GM18867 (cell line): ENCODE data around the gene DLGAP1.
"Not testable (repeated sequence)": the region's sequence is repeated elsewhere in the genome, so short reads cannot be mapped to it uniquely, and the experiment has no call there.

Experiments used
- ATAC-seq: cut with Tn5 transposase; IDR thresholded peaks from one replicate; pipeline ENCODE4 v1.9.1; 2021; ENCODE audit warnings: mild to moderate bottlenecking, moderate library complexity; ENCODE audit not compliant: unreplicated experiment

The DLGAP1 gene

DNA sequence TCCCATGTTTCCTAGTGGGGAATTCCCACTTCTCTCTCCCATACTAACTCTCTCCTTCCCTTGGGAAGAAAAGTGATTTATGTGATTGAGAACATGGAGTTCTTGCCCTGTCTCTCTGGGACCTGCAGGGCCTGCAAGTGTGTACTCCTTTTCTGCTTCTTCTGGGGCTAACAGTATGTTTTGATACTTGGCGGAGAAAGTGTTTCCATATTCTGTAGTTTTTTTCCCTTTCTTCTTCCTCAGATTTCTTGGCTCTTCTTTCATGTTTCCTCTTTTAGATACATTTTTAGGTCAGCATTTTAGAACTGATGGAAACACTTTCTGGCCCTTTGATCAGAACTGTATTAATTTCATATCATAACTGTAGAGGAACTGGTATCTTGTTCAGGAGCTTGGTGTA, 352.2 kb downstream of the DLGAP1 start:
- ATAC-seq: no peak

DNA sequence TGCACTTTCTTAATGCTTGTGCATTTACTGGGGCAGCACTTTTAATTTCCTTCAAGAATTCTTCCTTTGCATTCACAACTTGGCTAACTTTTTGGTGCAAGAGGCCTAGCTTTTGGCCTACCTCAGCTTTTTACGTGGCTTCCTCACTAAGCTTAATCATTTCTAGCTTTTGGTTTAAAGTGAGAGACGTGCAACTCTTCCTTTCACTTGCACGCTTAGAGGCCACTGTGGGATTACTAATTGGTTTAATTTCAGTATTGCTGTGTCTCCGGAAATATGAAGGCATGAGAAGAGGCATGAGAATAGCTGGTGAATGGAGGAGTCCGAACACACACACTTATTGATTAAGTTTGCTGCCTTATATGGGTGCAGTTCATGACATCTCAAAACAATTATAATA, 354.1 kb downstream of the DLGAP1 start:
- ATAC-seq: peak; percentile 87

DNA sequence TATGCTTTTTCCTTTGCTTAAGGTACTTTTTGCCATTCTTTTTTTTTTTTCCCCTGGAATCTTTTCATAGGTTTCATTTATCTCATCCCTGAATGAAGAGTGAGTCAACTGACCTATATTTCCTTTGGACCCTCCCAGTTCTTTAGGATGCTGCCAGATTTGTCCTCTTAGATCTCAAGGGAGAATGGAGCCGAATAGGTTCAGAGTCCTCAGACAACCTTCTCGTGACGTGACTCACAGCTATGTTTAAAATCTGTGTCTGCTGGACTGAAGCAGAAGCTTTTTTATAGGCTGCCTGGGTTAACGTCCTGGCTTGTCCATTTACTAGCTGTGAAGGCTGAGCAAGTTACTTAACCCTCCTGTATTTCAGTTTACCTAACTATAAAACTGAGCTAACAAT, 358.6 kb downstream of the DLGAP1 start:
- no peak for ATAC-seq

DNA sequence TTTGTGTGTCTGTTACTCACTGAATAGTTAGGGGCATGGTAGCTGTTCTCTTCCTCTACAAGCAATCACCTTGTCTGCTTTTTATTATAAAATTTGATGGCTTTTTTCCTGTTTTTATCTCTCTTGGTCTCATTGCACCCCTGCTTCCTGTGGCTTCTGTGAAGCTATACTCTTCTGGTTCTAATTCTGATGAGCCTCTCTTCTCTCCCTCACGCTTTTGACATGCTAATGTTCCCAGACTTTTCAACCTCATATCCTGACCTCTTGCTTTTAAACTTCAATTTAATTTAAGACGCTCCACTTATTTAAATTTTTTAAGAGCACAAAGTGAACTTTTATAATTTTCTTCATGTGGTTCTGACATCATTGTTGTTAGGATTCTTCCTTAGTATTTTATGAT, 361.4 kb downstream of the DLGAP1 start:
- no peak for ATAC-seq

DNA sequence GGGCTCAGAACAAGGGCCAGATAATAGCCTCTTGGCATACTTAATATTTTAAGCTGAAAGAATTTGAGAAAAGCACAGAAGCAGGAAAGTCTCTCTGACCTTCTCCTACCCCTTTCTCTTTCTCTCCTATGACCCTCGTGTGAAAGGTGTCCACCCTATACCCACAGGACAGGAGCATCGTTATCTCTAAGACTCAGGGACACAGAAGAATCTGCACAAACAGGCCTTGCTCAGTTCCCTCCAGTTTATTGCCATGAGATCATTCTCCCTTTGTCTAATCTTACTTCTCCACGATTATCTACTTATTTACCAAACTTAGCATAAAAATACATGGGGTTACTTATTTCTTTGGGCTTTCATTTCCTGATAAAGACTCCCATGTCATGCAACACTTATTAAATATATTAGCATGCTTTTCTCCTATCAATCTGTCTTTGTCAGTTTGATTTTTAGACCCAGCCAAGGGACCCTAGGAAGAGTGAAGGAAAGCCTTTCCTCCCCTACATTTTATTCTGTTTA, 370.7 kb downstream of the DLGAP1 start:
- no peak for ATAC-seq

DNA sequence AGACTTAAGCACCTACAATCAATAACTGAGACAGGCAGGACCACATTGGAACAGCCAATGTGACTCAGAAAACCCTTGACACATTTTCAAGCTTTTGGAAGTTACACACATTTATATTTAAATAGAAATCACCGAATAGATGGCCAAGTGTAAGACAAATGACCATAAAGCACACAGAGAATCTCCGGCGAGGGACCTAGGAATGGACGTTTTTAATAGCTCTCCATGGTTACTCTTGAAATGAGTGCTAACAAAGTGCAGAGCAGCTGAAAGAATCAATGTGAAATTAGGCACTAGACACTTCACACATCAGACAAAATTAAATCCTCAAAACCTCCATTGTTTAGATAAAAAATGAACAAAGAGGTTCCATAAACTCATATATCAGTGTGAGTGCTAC, 376.9 kb downstream of the DLGAP1 start:
- ATAC-seq: no peak

DNA sequence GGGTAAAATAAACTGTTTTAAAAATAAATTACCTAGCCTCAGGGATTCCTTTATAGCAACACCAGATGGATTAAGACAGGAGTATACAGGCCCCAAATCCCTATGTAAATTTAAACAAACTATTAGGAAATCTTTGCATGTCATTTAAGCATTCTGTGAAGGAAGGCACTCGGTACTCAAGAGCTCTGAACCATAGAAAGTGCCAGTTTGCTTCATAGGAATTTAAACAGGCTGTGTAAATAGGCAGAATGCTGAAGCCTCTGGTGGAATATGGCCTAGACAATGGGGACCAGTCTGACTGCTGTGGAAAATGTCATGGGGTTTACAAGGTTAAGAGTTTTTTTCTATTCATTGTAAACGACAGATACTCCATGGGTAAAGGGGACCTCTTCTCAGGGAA, 377.4 kb downstream of the DLGAP1 start:
- no peak for ATAC-seq

DNA sequence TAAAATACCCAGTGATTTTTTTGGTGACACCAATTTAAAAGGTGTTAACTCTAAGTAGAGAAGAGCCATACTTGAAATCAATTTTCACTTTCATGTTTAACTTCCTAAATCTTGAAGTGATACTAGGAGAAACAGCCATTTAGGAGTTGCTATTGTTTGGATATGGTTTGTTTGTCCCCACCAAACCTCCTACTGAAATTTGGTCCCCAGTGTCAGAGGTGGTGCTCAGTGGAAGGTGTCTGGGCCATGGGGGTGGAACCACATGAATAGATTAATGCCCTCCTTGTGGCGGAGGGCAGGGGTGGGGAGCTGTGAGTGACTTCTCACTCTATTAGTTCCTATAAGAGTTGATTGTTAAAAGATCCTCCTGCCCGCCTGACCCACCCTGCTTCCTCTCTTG, 377.9 kb downstream of the DLGAP1 start:
- ATAC-seq: no peak

DNA sequence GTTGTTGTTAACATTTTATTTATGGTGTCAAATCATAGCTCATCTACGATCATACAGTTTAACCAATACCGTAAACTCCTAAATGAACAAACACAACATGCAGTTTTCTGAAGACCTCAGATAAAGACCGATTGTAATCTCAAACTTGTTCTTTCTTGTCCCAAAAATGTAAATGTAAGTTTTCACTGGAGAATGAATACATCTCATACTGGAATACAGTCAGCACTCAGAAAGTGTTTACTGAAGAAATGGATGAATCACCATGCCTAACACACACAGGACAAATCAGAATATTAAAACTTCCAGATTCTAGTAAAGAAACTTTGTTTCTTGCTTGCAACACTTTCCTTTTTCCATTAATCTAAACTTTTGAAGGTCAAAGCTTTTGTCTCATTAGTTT, 380.5 kb downstream of the DLGAP1 start:
- ATAC-seq: no peak

DNA sequence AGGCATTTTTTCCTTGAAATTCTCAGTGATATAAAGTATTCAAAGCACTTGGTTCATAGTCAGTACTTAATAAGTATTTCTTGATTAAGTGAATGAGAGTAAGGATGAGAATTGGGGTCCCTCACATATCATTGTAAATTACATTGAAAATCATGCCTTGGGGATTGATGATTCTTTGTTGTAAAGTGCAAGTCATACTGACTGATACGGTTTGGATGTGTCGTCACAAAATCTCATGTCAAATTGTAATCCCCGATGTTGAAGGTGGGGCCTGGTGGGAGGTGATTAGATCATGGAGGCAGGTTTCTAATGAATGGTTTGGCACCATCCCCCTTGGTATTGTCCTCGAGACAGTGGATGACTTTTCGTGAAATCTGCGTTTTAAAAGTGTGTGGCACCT, 385.9 kb downstream of the DLGAP1 start:
- ATAC-seq: no peak

DNA sequence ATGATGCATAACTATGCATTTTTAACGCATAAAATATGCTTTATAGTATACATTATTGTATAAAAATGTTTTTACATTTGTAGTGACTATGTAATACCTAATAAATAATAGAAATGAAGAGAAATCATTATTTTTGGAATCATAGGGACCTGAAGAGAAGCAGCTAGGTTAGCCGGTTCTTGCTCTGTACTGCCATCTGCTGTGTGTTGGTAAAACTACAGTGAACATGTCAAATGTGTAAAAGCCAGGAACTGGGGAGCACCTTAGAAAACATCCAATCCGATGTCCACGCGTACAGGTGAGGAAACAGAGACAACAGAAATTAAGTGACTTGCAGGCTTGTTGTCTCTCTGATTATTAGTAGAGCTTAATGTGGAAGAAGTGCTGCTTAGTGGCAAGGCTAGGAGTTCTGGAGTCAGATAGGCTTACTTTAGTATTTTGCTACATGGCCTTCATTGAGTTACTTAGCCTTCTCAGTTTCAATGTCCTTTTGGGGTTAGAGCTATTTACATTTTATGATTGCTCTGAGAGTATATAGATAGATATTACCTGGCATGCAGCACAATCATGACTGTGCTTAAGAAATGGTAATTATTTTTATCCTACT, 386.5 kb downstream of the DLGAP1 start:
- peak; percentile 83 for ATAC-seq

DNA sequence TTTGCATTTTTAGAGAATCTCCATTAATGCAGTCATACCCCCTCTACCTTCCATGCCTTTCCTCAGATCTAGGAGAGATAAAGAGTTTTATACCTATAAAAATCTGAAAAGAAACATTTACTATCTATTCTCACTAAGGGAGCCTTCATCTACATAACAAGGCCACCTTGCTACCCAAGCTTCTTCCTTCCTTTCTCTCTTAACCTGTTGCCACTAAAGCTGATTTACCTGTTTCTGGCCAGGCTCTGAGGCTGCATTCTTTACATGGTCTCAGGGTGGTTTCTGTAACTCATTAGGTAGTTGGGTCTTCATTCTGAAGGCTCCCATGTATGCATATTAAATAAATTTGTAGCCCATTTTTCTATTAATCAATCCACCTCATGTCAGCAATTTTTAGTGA, 391.6 kb downstream of the DLGAP1 start:
- no peak for ATAC-seq

DNA sequence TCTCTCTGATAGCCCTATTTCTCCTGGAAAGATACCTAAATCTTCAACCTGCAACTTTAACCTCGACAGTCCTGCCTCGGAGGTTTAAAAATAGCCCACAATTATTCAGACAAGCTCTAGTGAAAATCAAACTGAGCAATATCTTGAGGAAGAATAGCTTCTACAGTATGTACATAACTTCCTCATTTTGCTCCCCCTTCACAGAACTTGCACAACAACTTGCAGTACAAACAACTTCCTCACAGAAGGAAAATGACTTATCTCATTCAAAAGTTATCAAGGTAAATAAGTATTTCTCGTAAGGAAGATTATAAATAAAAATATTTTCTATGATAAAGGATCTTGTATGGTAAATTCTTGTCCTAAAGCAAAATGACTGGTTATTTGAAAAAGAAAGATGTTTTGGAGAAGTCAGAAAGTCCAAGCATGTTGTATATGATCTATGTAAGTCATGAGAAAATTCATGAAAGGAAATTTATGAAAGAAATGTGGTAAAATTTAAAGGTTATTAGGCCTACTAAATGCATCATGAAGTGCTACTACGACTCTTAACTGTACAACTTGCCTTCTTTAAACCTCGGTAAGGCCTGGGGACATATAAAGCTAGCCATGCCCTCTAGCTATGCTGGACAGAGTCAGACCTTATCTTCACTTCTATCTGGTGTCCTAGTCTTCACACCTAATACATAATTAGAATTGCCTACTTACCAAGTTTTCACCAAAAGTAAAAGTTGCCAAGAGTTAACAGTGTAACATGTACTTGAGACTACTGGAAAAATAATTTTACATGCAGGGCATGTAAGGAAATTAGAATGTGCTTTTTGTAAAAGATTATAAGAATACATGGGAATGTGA, 394.5 kb downstream of the DLGAP1 start:
- no peak for ATAC-seq

DNA sequence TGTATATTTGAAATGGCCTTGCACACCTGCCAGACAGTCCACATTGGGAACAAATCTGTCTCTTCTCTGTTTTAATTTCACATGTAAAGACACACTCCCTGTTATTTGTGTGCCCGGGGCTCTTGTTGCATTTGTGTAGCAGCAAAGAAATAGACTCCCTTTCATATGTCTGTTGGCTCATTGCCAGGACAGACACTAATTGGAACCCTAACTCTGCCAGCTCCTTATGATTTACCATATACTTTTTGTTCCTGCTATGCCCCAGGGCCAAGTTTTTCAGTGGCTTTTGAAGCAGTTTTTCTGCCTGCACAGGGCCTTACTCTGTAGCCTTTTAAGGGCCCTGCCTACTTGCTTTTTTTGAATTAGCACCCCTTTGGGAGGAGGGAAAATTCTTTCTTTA, 396.9 kb downstream of the DLGAP1 start:
- no peak for ATAC-seq

DNA sequence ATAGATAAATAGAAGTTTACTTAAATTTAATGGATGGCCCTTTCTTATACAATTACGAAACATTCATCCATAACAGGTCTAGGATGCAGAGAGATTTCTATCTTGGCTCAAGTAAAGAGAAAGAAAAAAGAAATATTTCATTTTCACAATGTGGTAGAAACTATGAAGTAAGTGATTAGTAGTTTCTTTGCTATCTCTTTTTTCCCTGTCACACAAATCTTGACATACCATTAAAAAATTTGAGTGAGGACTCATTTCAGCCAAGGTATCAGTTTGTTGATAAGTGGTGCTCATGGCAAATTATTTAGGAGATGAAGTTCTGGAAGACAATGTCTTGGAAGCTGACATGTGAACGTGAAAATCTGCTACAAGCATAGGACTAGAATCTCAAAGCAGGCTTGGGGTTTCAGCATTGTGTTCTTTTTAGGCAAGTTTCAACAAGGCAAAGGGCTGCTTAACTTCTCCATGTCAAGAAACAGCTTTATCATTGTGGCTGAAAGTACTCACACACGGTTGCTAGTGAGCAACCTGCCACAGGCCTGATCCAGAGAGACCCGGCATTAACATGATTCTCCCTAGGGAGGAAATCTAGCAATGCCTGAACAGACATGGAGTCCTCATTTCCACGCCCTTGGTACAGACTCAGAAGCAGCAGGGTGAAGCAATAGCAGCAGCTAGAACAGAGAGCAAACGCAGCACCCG, 414.6 kb downstream of the DLGAP1 start:
- no peak for ATAC-seq

DNA sequence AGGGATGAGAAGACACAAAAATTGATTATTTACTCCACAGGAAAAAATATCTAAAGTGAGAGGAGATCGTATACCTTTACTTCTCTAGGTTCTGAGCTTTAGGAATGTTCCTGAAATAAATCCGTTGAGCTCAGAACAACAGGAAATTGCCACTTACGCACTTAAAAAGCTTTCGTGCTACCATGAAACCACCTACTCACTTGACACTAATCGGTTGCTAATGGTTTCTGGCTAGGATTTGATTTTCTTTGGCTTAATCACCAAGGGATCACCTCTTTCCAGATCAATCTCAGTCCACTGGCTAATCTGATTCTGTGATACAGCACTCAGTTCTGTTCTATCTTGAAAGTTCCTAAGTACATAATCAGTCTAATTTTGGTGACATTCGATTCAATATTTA, 419.6 kb downstream of the DLGAP1 start:
- ATAC-seq: no peak

DNA sequence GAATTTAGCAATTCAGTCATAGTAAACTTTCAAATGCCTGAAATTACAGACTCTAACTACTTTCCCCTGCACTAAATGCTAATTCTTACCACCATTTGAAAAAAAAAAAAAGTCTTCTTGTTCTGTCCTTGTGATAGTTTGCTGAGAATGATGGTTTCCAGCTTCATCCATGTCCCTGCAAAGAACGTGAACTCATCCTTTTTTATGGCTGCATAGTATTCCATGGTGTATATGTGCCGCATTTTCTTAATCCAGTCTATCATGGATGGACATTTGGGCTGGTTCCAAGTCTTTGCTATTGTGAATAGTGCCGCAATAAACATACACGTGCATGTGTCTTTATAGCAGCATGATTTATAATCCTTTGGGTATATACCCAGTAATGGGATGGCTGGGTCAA, 420.3 kb downstream of the DLGAP1 start:
- ATAC-seq: not testable (repeated sequence)

DNA sequence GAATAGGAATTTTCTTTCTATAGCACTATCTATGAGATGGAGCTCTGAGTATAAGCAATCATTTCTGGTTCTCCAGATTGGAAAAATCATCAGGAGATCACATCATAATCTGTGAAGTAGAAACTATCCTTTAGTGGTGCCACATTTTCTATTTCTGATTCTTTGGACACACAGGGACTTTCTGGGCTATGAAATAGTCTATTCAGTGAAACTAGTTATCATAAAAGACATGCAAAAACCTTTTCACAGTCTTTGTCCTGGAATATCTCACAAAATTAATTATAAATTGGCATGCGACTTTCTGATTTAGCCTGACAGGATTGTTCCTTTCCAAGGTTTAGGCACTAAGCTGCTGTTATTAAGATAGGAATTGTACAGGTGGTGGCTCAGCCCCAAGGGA, 428.6 kb downstream of the DLGAP1 start:
- ATAC-seq: no peak

DNA sequence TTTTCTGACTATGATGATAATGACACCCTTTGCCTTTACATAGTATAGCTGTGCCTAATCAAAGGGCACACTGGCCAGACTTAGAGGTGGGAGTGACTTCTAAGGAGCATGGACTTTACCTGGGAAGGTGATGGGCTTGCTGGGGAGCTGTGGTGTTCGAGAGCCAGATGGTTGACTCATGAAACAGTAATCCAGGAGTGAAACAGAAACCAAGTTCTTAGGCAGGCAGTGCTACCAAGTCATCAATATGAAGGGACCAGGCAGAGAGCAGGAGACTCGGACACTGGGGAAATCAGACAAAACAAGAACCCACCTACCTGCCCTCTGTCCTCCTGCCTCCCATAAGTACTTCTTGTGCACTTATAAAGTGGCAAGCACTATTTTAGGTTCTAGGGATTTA, 430.4 kb downstream of the DLGAP1 start:
- ATAC-seq: peak; percentile 68

DNA sequence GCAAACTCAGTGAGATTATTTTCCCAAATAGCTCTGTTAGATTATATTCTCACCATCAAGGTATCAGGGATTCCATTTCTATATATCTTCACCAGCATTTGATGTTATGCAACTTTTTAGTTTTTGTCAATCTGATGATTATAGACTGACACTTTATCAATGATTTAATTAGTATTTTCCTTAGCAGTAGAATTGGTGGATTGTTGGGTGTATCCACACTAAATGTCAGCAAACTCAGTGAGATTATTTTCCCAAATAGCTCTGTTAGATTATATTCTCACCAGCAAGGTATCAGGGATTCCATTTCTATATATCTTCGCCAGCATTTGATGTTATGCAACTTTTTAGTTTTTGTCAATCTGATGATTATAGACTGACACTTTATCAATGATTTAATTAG, 432.4 kb downstream of the DLGAP1 start:
- not testable (repeated sequence) for ATAC-seq

DNA sequence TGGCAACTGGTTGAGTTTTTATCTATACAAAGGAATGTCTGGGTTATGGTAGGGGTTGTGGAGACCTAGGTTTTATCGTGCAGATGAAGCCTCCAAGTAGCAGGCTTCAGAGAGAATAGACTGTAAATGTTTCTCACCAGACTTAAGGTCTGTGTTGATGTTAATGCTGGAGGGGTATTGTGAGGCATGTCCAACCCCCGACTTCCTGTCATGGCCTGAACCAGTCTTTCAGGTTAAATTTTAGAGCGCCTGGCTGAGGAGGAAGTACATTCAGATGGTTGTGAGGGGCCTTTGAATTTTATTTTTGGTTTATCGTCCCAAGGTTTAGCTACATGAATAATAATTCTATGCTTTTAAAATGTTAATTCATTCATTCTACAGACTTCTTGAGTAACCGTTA, 435.1 kb downstream of the DLGAP1 start:
- no peak for ATAC-seq

DNA sequence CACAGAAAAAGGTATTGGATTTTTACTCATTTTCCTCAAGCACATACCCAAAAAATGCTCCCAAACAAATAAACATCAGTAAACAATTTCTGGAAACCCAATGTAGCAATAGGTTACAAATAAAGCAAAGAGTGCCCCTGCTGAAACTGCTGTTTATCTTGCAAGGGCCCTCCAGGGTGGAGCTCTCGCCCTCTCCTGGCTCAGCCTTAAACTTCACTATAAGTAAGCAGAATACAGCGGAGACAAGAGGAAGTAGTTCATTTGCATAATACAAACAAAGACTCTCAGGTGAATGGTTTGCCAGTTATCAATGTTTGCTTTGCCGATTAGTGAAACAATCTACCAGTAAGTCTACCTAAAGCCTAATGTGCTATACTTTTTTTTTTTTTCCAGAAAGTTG, 437.6 kb downstream of the DLGAP1 start:
- peak; percentile 92 for ATAC-seq
